Natural killer cell (primary cell): ENCODE measurements around the gene FRMD6. TPM values are rescaled to one million over a fixed set of nuclear protein-coding genes. Genes with fewer than 3 reads are reported as not detected.

Experiments
- ATAC-seq, 3 donors: fragments of 150-1000 bp in 2 of 3; fragments of 200-7000 bp in 1 of 3; cut with Tn5 transposase; 1 replicate in 1 of 3; 2 replicates in 2 of 3; pipeline ENCODE4 v1.10.0; 2021; ENCODE audit warnings: mild to moderate bottlenecking in 2 of 3, moderate library complexity in 2 of 3
- DNase-seq, 2 donors: peaks; one replicate each; pipeline versions ENCODE4 v3.0.0 to v3.0.0-alpha.2; 2013 to 2021; ENCODE audit warnings: mixed read lengths in 1 of 2
- H3K27ac ChIP-seq: one replicate; pipeline ENCODE4 v1.5.1; 2013; ENCODE audit warnings: mild to moderate bottlenecking, low read length
- H3K27me3 ChIP-seq: one replicate; pipeline ENCODE4 v1.6.1; 2013; ENCODE audit warnings: low read length; ENCODE audit not compliant: control insufficient read depth, insufficient read depth
- H3K36me3 ChIP-seq: one replicate; pipeline ENCODE4 v1.6.1; 2013; ENCODE audit warnings: low read length; ENCODE audit not compliant: control insufficient read depth, insufficient read depth
- H3K4me1 ChIP-seq: one replicate; pipeline ENCODE4 v1.6.1; 2013; ENCODE audit warnings: low read length; ENCODE audit not compliant: control insufficient read depth, insufficient read depth
- H3K4me3 ChIP-seq: one replicate; pipeline ENCODE4 v1.5.1; 2013; ENCODE audit warnings: low read length
- H3K9me3 ChIP-seq: one replicate; pipeline ENCODE4 v1.6.1; 2013; ENCODE audit warnings: low read length; ENCODE audit not compliant: control insufficient read depth, insufficient read depth
- H3K27ac Mint-ChIP-seq, 2 donors: one replicate each; pipeline ENCODE4 v1.8.0; 2022; ENCODE audit warnings: mild to moderate bottlenecking in 2 of 2, mixed read lengths in 2 of 2, moderate library complexity in 1 of 2
- H3K27me3 Mint-ChIP-seq, 2 donors: one replicate each; pipeline ENCODE4 v1.8.0; 2022; ENCODE audit warnings: low read depth in 2 of 2, mixed read lengths in 2 of 2
- H3K36me3 Mint-ChIP-seq: one replicate; pipeline ENCODE4 v1.8.0; 2022; ENCODE audit warnings: mixed read lengths
- H3K4me1 Mint-ChIP-seq, 2 donors: one replicate each; pipeline ENCODE4 v1.8.0; 2022; ENCODE audit warnings: mixed read lengths in 2 of 2
- H3K4me3 Mint-ChIP-seq: one replicate; pipeline ENCODE4 v1.8.0; 2022; ENCODE audit warnings: mild to moderate bottlenecking, moderate library complexity, mixed read lengths
- H3K9me3 Mint-ChIP-seq, 2 donors: one replicate each; pipeline ENCODE4 v1.8.0; 2022; ENCODE audit warnings: mixed read lengths in 2 of 2
- CTCF ChIP-seq: fragments of 200-600 bp; IDR thresholded peaks from one replicate; pipeline ENCODE4 v1.8.0; 2022; ENCODE audit warnings: antibody characterized with exemption
- WGBS: methylation state at CpG from one replicate; pipeline ENCODE4 v1.1.7; 2013; ENCODE audit warnings: missing lambda C conversion rate; ENCODE audit not compliant: insufficient coverage; 5-methylcytosine and 5-hydroxymethylcytosine counted together
- intact Hi-C: fragments of 100-400 bp; cut with micrococcal nuclease; formaldehyde crosslinking; loops from one replicate; pipeline ENCODE4 v1.14.2; 2022
- total RNA-seq, 4 donors: library from RNA; stranded (reverse); fragments of 120-200 nt in 1 of 4; gene quantifications; one replicate each; pipeline versions ENCODE4 v1.2.3 to v1.2.4, GENCODE V29; 2013 to 2022

The FRMD6 gene
- total RNA-seq, 3 donors from 2014 or later (not counting 1 experiment from before 2014, with no cell fraction given): 1.5 to 3.8 (median 2.3) TPM

GRCh38 chr14:51724650-51725049 lies 72.9 kb downstream of the FRMD6 start:
- Histone ChIP-seq H3K27me3 (no peaks in the 10 kb centered on the region), H3K27ac (no peak overlapping the region), H3K4me1 (no peaks in the 10 kb centered on the region), H3K36me3 (no peaks in the 10 kb centered on the region), H3K4me3 (no peak overlapping the region), H3K9me3 (no peaks in the 10 kb centered on the region)
- Mint-ChIP-seq H3K36me3 (no peaks in the 10 kb centered on the region), H3K4me3 (no peak overlapping the region), H3K27me3 (peaks cover 0 to 13% of the 10 kb centered on the region in 2 donors), H3K9me3 (no peaks in the 10 kb centered on the region), H3K4me1 (no peaks in the 10 kb centered on the region), H3K27ac (no peak overlapping the region)
- WGBS: 97% methylated on average over 3 of the region's 3 CpGs
- intact Hi-C loops: no loop called here
- no peak for TF ChIP-seq CTCF
- DNase-seq (no peak), ATAC-seq (no peak)

- intact Hi-C loops: no loop called here
- no peak overlapping the region for H3K27ac ChIP-seq
- Mint-ChIP-seq H3K36me3 (no peaks in the 10 kb centered on the region), H3K4me1 (no peaks in the 10 kb centered on the region), H3K4me3 (no peak overlapping the region), H3K27ac (no peak overlapping the region), H3K9me3 (no peaks in the 10 kb centered on the region), H3K27me3 (peaks cover 0 to 9% of the 10 kb centered on the region in 2 donors)
- no peaks in the 10 kb centered on the region for H3K36me3 ChIP-seq
- WGBS: 96% methylated on average over 2 of the region's 3 CpGs
- no peak overlapping the region for H3K4me3 ChIP-seq
- DNase-seq: no peak
- no peak for TF ChIP-seq CTCF
- H3K4me1 ChIP-seq: no peaks in the 10 kb centered on the region
- ATAC-seq: no peak
- no peaks in the 10 kb centered on the region for H3K9me3 ChIP-seq
- H3K27me3 ChIP-seq: no peaks in the 10 kb centered on the region
Measured at GRCh38 chr14:51725061-51725460, 73.4 kb downstream of the FRMD6 start.

GRCh38 chr14:51726166-51726899 lies 74.6 kb downstream of the FRMD6 start:
- Histone ChIP-seq H3K36me3 (no peaks in the 10 kb centered on the region), H3K4me3 (no peak overlapping the region), H3K9me3 (no peaks in the 10 kb centered on the region), H3K27ac (no peak overlapping the region), H3K27me3 (no peaks in the 10 kb centered on the region), H3K4me1 (no peaks in the 10 kb centered on the region)
- Mint-ChIP-seq H3K4me3 (no peak overlapping the region), H3K27me3 (peaks cover 0 to 10% of the 10 kb centered on the region in 2 donors), H3K9me3 (no peaks in the 10 kb centered on the region), H3K36me3 (no peaks in the 10 kb centered on the region), H3K27ac (no peak overlapping the region), H3K4me1 (no peaks in the 10 kb centered on the region)
- no peak for TF ChIP-seq CTCF
- WGBS: 100% methylated on average over 1 of the region's 2 CpGs
- no peak for ATAC-seq
- DNase-seq: no peak
- intact Hi-C loops: no loop called here

DNA sequence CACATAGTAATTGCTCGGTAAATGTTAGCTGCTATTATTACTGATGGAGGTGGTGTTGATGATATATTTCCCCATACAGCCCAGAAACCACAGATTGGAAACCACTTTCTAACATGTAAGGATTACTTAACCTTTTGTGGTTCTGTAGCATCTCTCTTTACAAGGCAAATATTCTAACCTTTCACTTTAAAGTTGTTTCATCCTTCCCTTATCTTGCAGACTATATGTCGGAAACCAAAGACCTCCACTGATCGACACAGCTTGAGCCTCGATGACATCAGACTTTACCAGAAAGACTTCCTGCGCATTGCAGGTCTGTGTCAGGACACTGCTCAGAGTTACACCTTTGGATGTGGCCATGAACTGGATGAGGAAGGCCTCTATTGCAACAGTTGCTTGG lies 75.8 kb downstream of the FRMD6 start:
- Mint-ChIP-seq H3K9me3 (no peaks in the 10 kb centered on the region), H3K27me3 (peaks cover 6 to 20% of the 10 kb centered on the region in 2 donors), H3K4me1 (no peaks in the 10 kb centered on the region), H3K4me3 (no peak overlapping the region), H3K36me3 (no peaks in the 10 kb centered on the region), H3K27ac (no peak overlapping the region)
- TF ChIP-seq CTCF: no peak
- H3K9me3 ChIP-seq: no peaks in the 10 kb centered on the region
- H3K27ac ChIP-seq: no peak overlapping the region
- no peaks in the 10 kb centered on the region for H3K36me3 ChIP-seq
- intact Hi-C loops: no loop called here
- no peak for DNase-seq
- H3K4me3 ChIP-seq: no peak overlapping the region
- no peak for ATAC-seq
- no peaks in the 10 kb centered on the region for H3K27me3 ChIP-seq
- WGBS: 87% methylated on average over 5 of the region's 5 CpGs
- H3K4me1 ChIP-seq: no peaks in the 10 kb centered on the region
